SH-SY5Y (cell line): Measurements from ENCODE around the gene FRAT1.

ENCODE experiments used
- GATA2 ChIP-seq: IDR thresholded peaks from 2 replicates; pipeline ENCODE4 v1.6.1; 2011; ENCODE audit warnings: mild to moderate bottlenecking, low read depth, low read length
- GATA3 ChIP-seq: IDR thresholded peaks from 2 replicates; pipeline ENCODE4 v1.6.1; 2011; ENCODE audit warnings: low read depth, mild to moderate bottlenecking, low read length, moderate library complexity

GRCh38 chr10:97291357-97292096 lies 27.5 kb upstream of the FRAT1 start:
- TF ChIP-seq GATA3 (no peak), GATA2 (no peak)
